ENCODE measurements around the gene ACTL7B. TPM values are rescaled to one million over a fixed set of nuclear protein-coding genes. Genes with fewer than 3 reads are reported as not detected.

The ACTL7B gene
- total and polyA plus RNA-seq, 2 of the 4 experiments (the other 2 are of a cell fraction), result not detected

GRCh38 chr9:108864446-108864845 is 8.7 kb upstream of the ACTL7B start:
- no peak overlapping the region for H2AFZ ChIP-seq (replicated peaks; ENCODE audit: low read length, poor library complexity)
- H2BK120ac ChIP-seq (ENCODE audit: low read depth, low read length), result no peak overlapping the region
- H3K27ac ChIP-seq (ENCODE audit: insufficient read depth, low read length), result no peak overlapping the region
- H3K79me1 ChIP-seq (ENCODE audit: low read depth in 1 of 2, low read length in 2 of 2), result no peaks in the 10 kb centered on the region
- no peaks in the 10 kb centered on the region for H4K20me1 ChIP-seq (ENCODE audit: insufficient read depth, low read length)
- H3K4me2 ChIP-seq (ENCODE audit: low read depth, low read length), result no peak overlapping the region
- H3K56ac ChIP-seq (ENCODE audit: extremely low read depth, insufficient read depth, low read length), result no peak overlapping the region
- H2AK5ac ChIP-seq (ENCODE audit: low read depth, low read length), result no peak overlapping the region
- H3K27me3 ChIP-seq (ENCODE audit: control insufficient read depth, insufficient read depth, low read length), result no peaks in the 10 kb centered on the region
- H3K4ac ChIP-seq (ENCODE audit: low read depth, low read length), result no peak overlapping the region
- ATAC-seq (ENCODE audit: low read depth), result no peak
- no peak overlapping the region for H2AK9ac ChIP-seq (replicated peaks; ENCODE audit: low read depth, low read length, poor library complexity)
- no peaks in the 10 kb centered on the region for H3K9me3 ChIP-seq (ENCODE audit: control insufficient read depth, insufficient read depth, low read length)
- no peak overlapping the region for H4K5ac ChIP-seq (ENCODE audit: low read depth, low read length)
- no peak overlapping the region for H2BK5ac ChIP-seq (ENCODE audit: low read depth, low read length, poor library complexity, severe bottlenecking)
- H3K4me3 ChIP-seq (ENCODE audit: insufficient read depth, low read depth, low read length), result no peak overlapping the region
- in situ Hi-C loops (cut with MboI; ENCODE audit: low sequenced_read_pairs), result no loop called here
- H4K8ac ChIP-seq (ENCODE audit: low read depth in 2 of 2, low read length in 2 of 2), result no peak overlapping the region
- H3K14ac ChIP-seq (replicated peaks; ENCODE audit: low read depth, low read length), result no peak overlapping the region
- intact Hi-C loops (cut with micrococcal nuclease), result loop anchor here (2.0 kb wide), 1 partner anchor 20 kb away; no protein-coding TSS in a partner anchor
- CTCF ChIA-PET, result no interaction called here
- H3K4me1 ChIP-seq (ENCODE audit: control insufficient read depth, insufficient read depth, low read length), result peaks cover 5% of the 10 kb centered on the region; the same call in 1 of the 2 replicates
- H3K23ac ChIP-seq (ENCODE audit: low read depth, low read length), result no peak overlapping the region
- dilution Hi-C loops (cut with HindIII; ENCODE audit: low sequenced_read_pairs, unreplicated experiment), result no loop called here
- no peak overlapping the region for H2BK15ac ChIP-seq (ENCODE audit: low read depth, low read length)
- H3K9ac ChIP-seq (ENCODE audit: low read depth, low read length), result no peak overlapping the region
- no peak overlapping the region for H4K91ac ChIP-seq (ENCODE audit: insufficient read depth, low read depth, low read length)
- H3K9me1 ChIP-seq (ENCODE audit: insufficient read depth, low read length), result peaks cover 6% of the 10 kb centered on the region; the same call in 1 of the 2 replicates
- BruUV-seq (replicated peaks), result no TSS peak
- TF ChIP-seq MAZ (IDR thresholded peaks at IDR 0.05; ENCODE audit: borderline replicate concordance, low read depth, low read length), result no peak
- POLR2A ChIA-PET (ENCODE audit: unreplicated experiment), result no interaction called here
- H3K36me3 ChIP-seq (ENCODE audit: control insufficient read depth, insufficient read depth, low read length), result peaks cover 2% of the 10 kb centered on the region; the same call in 1 of the 2 replicates
- H3K18ac ChIP-seq (ENCODE audit: low read depth, low read length), result no peak overlapping the region
- H2BK20ac ChIP-seq (ENCODE audit: low read depth, low read length), result no peak overlapping the region
- no CpG with 5 or more reads among the region's 3 CpGs for whole genome bisulfite sequencing, 2 experiments (ENCODE audit: extremely low coverage in 2 of 2, insufficient read length in 1 of 2)
- no peak for DNase-seq

Measured in IMR-90 (cell line).